HG02938 (cell line): ENCODE data around the gene PPP4R3C.
"Not testable (repeated sequence)": the region's sequence is repeated elsewhere in the genome, so short reads cannot be mapped to it uniquely, and the experiment has no call there.

ENCODE experiments used
- ATAC-seq: cut with Tn5 transposase; IDR thresholded peaks from one replicate; pipeline ENCODE4 v1.9.1; 2021; ENCODE audit warnings: mild to moderate bottlenecking, moderate library complexity; ENCODE audit not compliant: unreplicated experiment

Gene PPP4R3C

GRCh38 chrX:27463187-27463586 lies at the start of gene PPP4R3C:
PPP4R3C (minus strand) TSS chrX:27463341; CDS start chrX:27463296, 45 bp downstream.
- ATAC-seq: no peak

- no peak for ATAC-seq
These were observed 28.3 kb upstream of the PPP4R3C start for GRCh38 chrX:27491397-27491796.

- no peak for ATAC-seq
These were observed 2.9 kb upstream of the PPP4R3C start for GRCh38 chrX:27466051-27466450.

GRCh38 chrX:27465036-27465435 lies 1.9 kb upstream of the PPP4R3C start:
- no peak for ATAC-seq

GRCh38 chrX:27459129-27459528 lies 4.0 kb downstream of the PPP4R3C start:
- ATAC-seq: not testable (repeated sequence)

GRCh38 chrX:27458544-27458943 lies 4.6 kb downstream of the PPP4R3C start:
- ATAC-seq: not testable (repeated sequence)

GRCh38 chrX:27451324-27451723 lies 11.8 kb downstream of the PPP4R3C start:
- no peak for ATAC-seq

GRCh38 chrX:27446423-27446822 lies 16.7 kb downstream of the PPP4R3C start:
- ATAC-seq: no peak

GRCh38 chrX:27445438-27445837 lies 17.7 kb downstream of the PPP4R3C start:
- no peak for ATAC-seq

- no peak for ATAC-seq
These were observed 18.8 kb downstream of the PPP4R3C start for GRCh38 chrX:27444093-27444908.

- not testable (repeated sequence) for ATAC-seq
These were observed 20.7 kb downstream of the PPP4R3C start for GRCh38 chrX:27442392-27442791.

GRCh38 chrX:27439771-27440170 lies 23.4 kb downstream of the PPP4R3C start:
- no peak for ATAC-seq

- no peak for ATAC-seq
These were observed 24.2 kb downstream of the PPP4R3C start for GRCh38 chrX:27438937-27439336.

GRCh38 chrX:27435031-27435430 lies 28.1 kb downstream of the PPP4R3C start:
- ATAC-seq: no peak
